K562 (cell line): ENCODE data around the gene EIF2S2. TPM values are rescaled to one million over a fixed set of nuclear protein-coding genes. Genes with fewer than 3 reads are reported as not detected.

Experiments
- ATAC-seq: fragments of 200-7000 bp; cut with Tn5 transposase; 3 replicates; pipeline ENCODE4 v1.9.1; 2020; ENCODE audit warnings: moderate library complexity
- BruUV-seq: library from RNA; stranded (reverse); fragments of 400-500 nt; replicated peaks from 2 replicates; lab custom pipeline; 2021; lab: Mats Ljungman, UMichigan
- CTCF ChIA-PET: fragments of 300-600 bp; formaldehyde crosslinking; extraction: SDS; loops from one replicate; lab custom pipeline; 2021; ENCODE audit warnings: low intra/inter-chr PET ratio; lab: Yijun Ruan, JAX
- POLR2A ChIA-PET: fragments of 300-600, 350-650 bp; sonication (Branson Sonifier 250); formaldehyde crosslinking; extraction: SDS; loops from one replicate; lab custom pipeline; 2021; ENCODE audit warnings: antibody characterized with exemption, inconsistent platforms; lab: Yijun Ruan, JAX
- DNase-seq, 4 experiments: peaks; one replicate each; pipeline versions ENCODE4 v3.0.0 to v3.0.0-alpha.2; 2011 to 2018; ENCODE audit warnings: low spot score in 3 of 4, mixed read lengths in 3 of 4; ENCODE audit errors: extremely low read depth in 1 of 4
- FAIRE-seq: peaks from 2 replicates; lab custom pipeline; 2011; peaks lifted over from hg19 to GRCh38; lab: Jason Lieb, UNC
- H2AFZ ChIP-seq: 2 replicates; pipeline ENCODE4 v1.6.0; 2011; ENCODE audit warnings: low read depth, low read length, control low read depth, inconsistent platforms
- H3K27ac ChIP-seq: fragments of 200-600 bp; 3 replicates; pipeline ENCODE4 v1.8.0; 2011; ENCODE audit warnings: low read depth, mild to moderate bottlenecking, control low read depth, inconsistent platforms, low read length, moderate library complexity, mixed read lengths; ENCODE audit errors: extremely low read depth
- H3K27me3 ChIP-seq, 2 experiments: fragments of 300-600 bp in 1 of 2; 2 replicates in 1 of 2; 3 replicates in 1 of 2; pipeline versions ENCODE4 v1.6.0 to v1.8.0; 2011; ENCODE audit warnings: inconsistent platforms in 2 of 2, low read length in 2 of 2, mild to moderate bottlenecking in 1 of 2, mixed read lengths in 1 of 2, moderate library complexity in 1 of 2; ENCODE audit not compliant: control insufficient read depth in 2 of 2, insufficient read depth in 2 of 2
- H3K36me3 ChIP-seq: fragments of 300-600 bp; 3 replicates; pipeline ENCODE4 v1.8.0; 2011; ENCODE audit warnings: mild to moderate bottlenecking, low read length, inconsistent platforms; ENCODE audit not compliant: control insufficient read depth, insufficient read depth
- H3K4me1 ChIP-seq, 2 experiments: fragments of 200-600 bp in 1 of 2; replicated peaks in 1 of 2; 2 replicates in 1 of 2; 3 replicates in 1 of 2; pipeline versions ENCODE4 v1.5.1 to v1.8.0; 2011; ENCODE audit warnings: inconsistent platforms in 2 of 2, low read length in 2 of 2, mild to moderate bottlenecking in 1 of 2, mixed read lengths in 1 of 2, moderate library complexity in 1 of 2; ENCODE audit not compliant: control insufficient read depth in 2 of 2, insufficient read depth in 2 of 2
- H3K4me2 ChIP-seq: 2 replicates; pipeline ENCODE4 v1.6.1; 2011; ENCODE audit warnings: low read length, control low read depth, inconsistent platforms, mixed read lengths; ENCODE audit not compliant: insufficient read depth
- H3K4me3 ChIP-seq: fragments of 200-600 bp; sonication (generic), shearing (Covaris generic); 2 replicates; pipeline ENCODE4 v1.5.1; 2016; ENCODE audit warnings: control low read depth, inconsistent platforms
- H3K79me2 ChIP-seq: fragments of 200-600 bp; 3 replicates; pipeline ENCODE4 v1.8.0; 2011; ENCODE audit warnings: low read length, inconsistent platforms; ENCODE audit not compliant: control insufficient read depth, insufficient read depth
- H3K9ac ChIP-seq, 2 experiments: 2 replicates each; pipeline versions ENCODE4 v1.6.0 to v1.6.1; 2011; ENCODE audit warnings: low read depth in 2 of 2, low read length in 2 of 2, control low read depth in 1 of 2, inconsistent platforms in 1 of 2, mild to moderate bottlenecking in 1 of 2, mixed read lengths in 1 of 2; ENCODE audit not compliant: insufficient read depth in 1 of 2
- H3K9me1 ChIP-seq: one replicate; pipeline ENCODE4 v1.6.0; 2011; ENCODE audit warnings: inconsistent platforms, mild to moderate bottlenecking, low read length, moderate library complexity; ENCODE audit not compliant: control insufficient read depth, insufficient read depth
- H3K9me3 ChIP-seq: replicated peaks from 2 replicates; pipeline ENCODE4 v1.5.1; 2011; ENCODE audit warnings: low read depth, low read length, inconsistent platforms; ENCODE audit not compliant: control insufficient read depth, insufficient read depth
- H4K20me1 ChIP-seq: replicated peaks from 2 replicates; pipeline ENCODE4 v1.6.1; 2011; ENCODE audit warnings: low read length, inconsistent platforms, mixed read lengths; ENCODE audit not compliant: control insufficient read depth, insufficient read depth
- C11orf30 ChIP-seq: fragments of 450-650 bp; IDR thresholded peaks from 2 replicates; pipeline ENCODE4 v1.6.1; 2016; ENCODE audit warnings: low read depth, mild to moderate bottlenecking
- CBFA2T3 ChIP-seq: fragments of 450-650 bp; IDR thresholded peaks from 2 replicates; pipeline ENCODE4 v1.6.1; 2017
- HDAC1 ChIP-seq, 2 experiments: fragments of 450-650 bp; IDR thresholded peaks; 2 replicates each; pipeline ENCODE4 v1.6.1; 2016 to 2017; ENCODE audit warnings: inconsistent platforms in 1 of 2, mild to moderate bottlenecking in 1 of 2, moderate library complexity in 1 of 2
- MAFG ChIP-seq: fragments of 450-650 bp; conservative IDR thresholded peaks from 2 replicates; pipeline ENCODE4 v1.6.1; 2016; ENCODE audit warnings: missing genetic modification characterization, missing compliant biosample characterization
- MAFK ChIP-seq: IDR thresholded peaks from 2 replicates; pipeline ENCODE4 v1.6.1; 2011; ENCODE audit warnings: low read length, improper control_type of control experiment
- NFE2 ChIP-seq: IDR thresholded peaks from 2 replicates; pipeline ENCODE4 v1.6.1; 2014; ENCODE audit warnings: antibody characterized with exemption, low read depth
- NFE2L1 ChIP-seq: fragments of 450-650 bp; IDR thresholded peaks from 2 replicates; pipeline ENCODE4 v1.6.1; 2016; ENCODE audit warnings: missing genetic modification characterization, low read depth, mild to moderate bottlenecking, missing compliant biosample characterization, moderate library complexity, borderline replicate concordance
- NRF1 ChIP-seq, 2 experiments: fragments of 450-650 bp; IDR thresholded peaks in 1 of 2; conservative IDR thresholded peaks in 1 of 2; 2 replicates each; pipeline ENCODE4 v1.6.1; 2014; ENCODE audit warnings: mild to moderate bottlenecking in 2 of 2
- PRDM10 ChIP-seq: fragments of 450-650 bp; IDR thresholded peaks from 2 replicates; pipeline ENCODE4 v1.6.1; 2018; ENCODE audit not compliant: partially characterized antibody
- RBFOX2 ChIP-seq: fragments of 200-400 bp; formaldehyde crosslinking; IDR thresholded peaks from 2 replicates; pipeline ENCODE4 v1.6.1; 2017; ENCODE audit warnings: low read depth, mild to moderate bottlenecking, low read length, moderate library complexity
- RNF219 ChIP-seq: fragments of 250-450 bp; sonication (Bioruptor Pico); IDR thresholded peaks from 2 replicates; pipeline ENCODE4 v1.5.0; 2022; ENCODE audit warnings: mild to moderate bottlenecking
- SMARCA5 ChIP-seq: fragments of 450-650 bp; IDR thresholded peaks from 2 replicates; pipeline ENCODE4 v1.6.1; 2016
- THAP7 ChIP-seq: fragments of 250-450 bp; sonication (Bioruptor Pico); IDR thresholded peaks from 2 replicates; pipeline ENCODE4 v1.5.0; 2021
- ZNF146 ChIP-seq: IDR thresholded peaks from one replicate; pipeline ENCODE4 v1.6.1; 2018; ENCODE audit warnings: missing compliant biosample characterization; ENCODE audit not compliant: unreplicated experiment
- ZNF398 ChIP-seq: fragments of 250-450 bp; sonication (Bioruptor Pico); IDR thresholded peaks from 2 replicates; pipeline ENCODE4 v1.8.0; 2021; ENCODE audit warnings: moderate library complexity, mild to moderate bottlenecking, inconsistent platforms
- WGBS: fragments of 100-300 bp; shearing (Covaris generic); methylation state at CpG from one replicate; pipeline ENCODE4 v1.1.6; 2016; ENCODE audit warnings: low coverage, mixed read lengths; ENCODE audit not compliant: insufficient coverage; ENCODE audit errors: missing lambda C conversion rate; 5-methylcytosine and 5-hydroxymethylcytosine counted together
- in situ Hi-C: fragments of 300-500 bp; cut with MboI; formaldehyde crosslinking; loops from 4 replicates; pipeline ENCODE4 v1.15.0; 2018; ENCODE audit warnings: inconsistent platforms, mixed read lengths
- intact Hi-C: fragments of 100-400 bp; cut with micrococcal nuclease; formaldehyde crosslinking; loops from 2 replicates; pipeline ENCODE4 v1.14.2; 2022
- polyA plus RNA-seq, 8 experiments: library from polyadenylated mRNA; depleted of rRNA in 4 of 8; stranded (reverse) in 5 of 8; unstranded in 3 of 8; fragments of >200 nt; fragmentation: Nextera tagmentation in 2 of 8; fragmentation: Illumina TruSeq in 1 of 8; extraction: Ambion mirVana in 2 of 8; extraction: Trizol in 1 of 8; gene quantifications; 2 replicates each; pipeline versions ENCODE4 v1.2.1 to v1.2.3, GENCODE V29; 2011 to 2014; ENCODE audit warnings: inconsistent platforms in 1 of 8, missing spikeins in 1 of 8
- total RNA-seq, 7 experiments: library from RNA; depleted of rRNA in 6 of 7; stranded (reverse); fragments of >200 nt in 6 of 7; fragmentation: Illumina TruSeq in 2 of 7; extraction: Trizol in 2 of 7; gene quantifications; 2 replicates each; pipeline versions ENCODE4 v1.2.1 to v1.2.3, GENCODE V29; 2011 to 2021; ENCODE audit warnings: low replicate concordance in 1 of 7

EIF2S2 gene
- total and polyA plus RNA-seq, 9 of the 15 experiments (the other 6 are each of a cell fraction or from before 2014, with no cell fraction given), result 79.7 to 220 (median 154) TPM

- H2AFZ ChIP-seq, result no peak overlapping the region
- ChIA-PET POLR2A (interaction anchor here (0.5 to 0.8 kb wide), 3 partner anchors 11 to 412 kb away, joined by 3 read pairs; no protein-coding TSS in a partner anchor), CTCF (no interaction called here)
- H3K4me1 ChIP-seq, result peaks cover 5 to 30% of the 10 kb centered on the region in 2 experiments; a peak in 3 of 5 replicates
- 77% methylated on average over 3 of the region's 3 CpGs for WGBS
- peaks cover 40% of the 10 kb centered on the region; the same call in 2 of the 3 replicates for H3K79me2 ChIP-seq
- no peak overlapping the region for H3K27ac ChIP-seq
- peak in 1 of 4 experiments; percentile 33 for DNase-seq
- in situ Hi-C loops (no loop called here), intact Hi-C loops (loop anchor here (10.0 kb wide), 1 partner anchor 269 kb away; no protein-coding TSS in a partner anchor)
- TF ChIP-seq ZNF398 (CRISPR knock-in tag) (no peak), RBFOX2 (no peak), RNF219 (CRISPR knock-in tag) (no peak), THAP7 (CRISPR knock-in tag) (no peak), PRDM10 (peak; percentile 88), NFE2 (peak; percentile 65), C11orf30 (peak; percentile 22; the same call in 1 of the 2 replicates), MAFK (peak; percentile 33; the same call in 1 of the 2 replicates), ZNF146 (CRISPR knock-in tag) (no peak), MAFG (tag) (peak; percentile 68), CBFA2T3 (0 out of 2 replicates have a peak, but pooled peaks have one; percentile 15), SMARCA5 (no peak), NFE2L1 (tag) (peak; percentile 15; the same call in 1 of the 2 replicates), NRF1 (conservative IDR thresholded peaks at IDR 0.05 in 1 of 2, IDR thresholded peaks at IDR 0.05 in 1 of 2) (no peak), HDAC1 (IDR thresholded peaks at IDR 0.05) (no peak)
- peaks cover 8% of the 10 kb centered on the region for H3K9me1 ChIP-seq
- no peak overlapping the region for H3K4me3 ChIP-seq
- H4K20me1 ChIP-seq, result peaks cover 15% of the 10 kb centered on the region
- no peak overlapping the region for H3K9ac ChIP-seq
- no peak; the same call in 1 of the 3 replicates for ATAC-seq
- BruUV-seq, result no TSS peak
- peak; percentile 69 for FAIRE-seq
- no peaks in the 10 kb centered on the region for H3K27me3 ChIP-seq
- H3K9me3 ChIP-seq, result no peaks in the 10 kb centered on the region
- H3K4me2 ChIP-seq, result no peak overlapping the region; the same call in 1 of the 2 replicates
- peaks cover 38% of the 10 kb centered on the region for H3K36me3 ChIP-seq
Observed at GRCh38 chr20:34064286-34064685, 47.8 kb downstream of the EIF2S2 start.
